Fibroblast of the aortic adventitia (primary cell): Measurements from ENCODE around the gene ITPR1. TPM values are rescaled to one million over a fixed set of nuclear protein-coding genes. Genes with fewer than 3 reads are reported as not detected.

Source experiments
- DNase-seq: peaks from one replicate; pipeline ENCODE4 v3.0.0-alpha.2; 2010; ENCODE audit warnings: low read depth
- H3K4me3 ChIP-seq: 2 replicates; pipeline ENCODE4 v1.5.1; 2011; ENCODE audit warnings: low read depth, mild to moderate bottlenecking, control low read depth, low read length, moderate library complexity
- total RNA-seq: library from RNA; depleted of rRNA; stranded (reverse); fragments of >200 nt; gene quantifications from 2 replicates; pipeline ENCODE4 v1.2.3, GENCODE V29; 2012; ENCODE audit warnings: low replicate concordance
- TF ChIP-seq, protein P1 (sequence below): IDR thresholded peaks from 2 replicates; pipeline ENCODE4 v1.5.1; 2011; ENCODE audit warnings: mild to moderate bottlenecking, low read length, control low read depth, inconsistent platforms; ENCODE audit not compliant: insufficient read depth

The ITPR1 gene
- total RNA-seq, 1 donor: 8.9 TPM

- TF ChIP-seq, protein P1, sequence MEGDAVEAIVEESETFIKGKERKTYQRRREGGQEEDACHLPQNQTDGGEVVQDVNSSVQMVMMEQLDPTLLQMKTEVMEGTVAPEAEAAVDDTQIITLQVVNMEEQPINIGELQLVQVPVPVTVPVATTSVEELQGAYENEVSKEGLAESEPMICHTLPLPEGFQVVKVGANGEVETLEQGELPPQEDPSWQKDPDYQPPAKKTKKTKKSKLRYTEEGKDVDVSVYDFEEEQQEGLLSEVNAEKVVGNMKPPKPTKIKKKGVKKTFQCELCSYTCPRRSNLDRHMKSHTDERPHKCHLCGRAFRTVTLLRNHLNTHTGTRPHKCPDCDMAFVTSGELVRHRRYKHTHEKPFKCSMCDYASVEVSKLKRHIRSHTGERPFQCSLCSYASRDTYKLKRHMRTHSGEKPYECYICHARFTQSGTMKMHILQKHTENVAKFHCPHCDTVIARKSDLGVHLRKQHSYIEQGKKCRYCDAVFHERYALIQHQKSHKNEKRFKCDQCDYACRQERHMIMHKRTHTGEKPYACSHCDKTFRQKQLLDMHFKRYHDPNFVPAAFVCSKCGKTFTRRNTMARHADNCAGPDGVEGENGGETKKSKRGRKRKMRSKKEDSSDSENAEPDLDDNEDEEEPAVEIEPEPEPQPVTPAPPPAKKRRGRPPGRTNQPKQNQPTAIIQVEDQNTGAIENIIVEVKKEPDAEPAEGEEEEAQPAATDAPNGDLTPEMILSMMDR: no peak
- no peak for DNase-seq
- H3K4me3 ChIP-seq: no peak overlapping the region
Measured at GRCh38 chr3:4687167-4687566, 194.0 kb downstream of the ITPR1 start.

DNA sequence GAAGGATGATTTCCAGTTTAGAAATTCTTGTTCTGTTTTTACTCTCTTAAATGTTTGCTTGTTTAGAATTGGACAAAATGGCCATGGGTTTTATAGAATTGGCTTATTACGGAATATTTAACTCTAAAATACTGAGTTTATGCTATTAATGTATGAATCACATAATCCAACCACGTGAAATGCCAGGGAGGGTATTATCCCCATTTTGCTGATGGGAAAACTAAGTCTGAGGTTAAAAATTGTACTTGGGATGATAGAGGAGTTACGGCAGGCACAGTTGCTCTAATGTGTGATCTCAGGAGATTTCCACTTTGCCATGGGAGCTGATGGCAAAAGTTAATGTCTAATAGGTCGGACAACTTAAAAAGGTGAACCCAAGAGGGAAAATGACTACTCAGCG lies 194.4 kb downstream of the ITPR1 start:
- TF ChIP-seq, protein P1: no peak
- no peak for DNase-seq
- H3K4me3 ChIP-seq: no peak overlapping the region

- DNase-seq: no peak
- TF ChIP-seq, protein P1: no peak
- no peak overlapping the region for H3K4me3 ChIP-seq
Measured at GRCh38 chr3:4688411-4688810, 195.3 kb downstream of the ITPR1 start.

GRCh38 chr3:4689021-4689420 lies 195.9 kb downstream of the ITPR1 start:
- no peak for DNase-seq
- TF ChIP-seq, protein P1: no peak
- no peak overlapping the region for H3K4me3 ChIP-seq

DNA sequence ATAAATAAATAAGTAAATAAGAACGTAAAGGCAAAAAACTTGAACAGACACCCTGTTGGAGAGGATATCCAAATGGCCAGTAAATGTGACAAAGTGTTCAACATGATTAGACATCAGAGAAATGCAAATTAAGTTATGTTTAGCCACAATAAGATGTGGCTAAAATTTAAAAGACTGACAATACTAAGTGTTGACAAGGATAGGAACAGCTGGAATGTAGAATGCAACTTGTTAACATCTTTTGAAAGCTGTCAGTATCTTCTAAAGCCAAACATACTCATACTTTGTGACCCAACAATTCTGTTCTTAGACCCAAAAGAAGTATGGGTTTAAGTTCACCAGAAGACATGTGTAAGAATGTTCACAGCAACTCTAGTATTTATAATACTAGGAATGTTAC lies 197.1 kb downstream of the ITPR1 start:
- no peak overlapping the region for H3K4me3 ChIP-seq
- TF ChIP-seq, protein P1: no peak
- no peak for DNase-seq

- no peak overlapping the region for H3K4me3 ChIP-seq
- TF ChIP-seq, protein P1: no peak
- DNase-seq: no peak
Measured at GRCh38 chr3:4693620-4694019, 200.5 kb downstream of the ITPR1 start.

GRCh38 chr3:4695846-4696245 lies 202.7 kb downstream of the ITPR1 start:
- no peak for DNase-seq
- no peak overlapping the region for H3K4me3 ChIP-seq
- TF ChIP-seq, protein P1: no peak
